CD4-positive, CD25-positive, alpha-beta regulatory T cell (primary cell): Measurements from ENCODE around the gene IFITM1. TPM values are rescaled to one million over a fixed set of nuclear protein-coding genes. Genes with fewer than 3 reads are reported as not detected.
A peak's percentile ranks its signal among the peaks of the same experiment; 100 is the strongest.

Source experiments
- ATAC-seq, 2 donors: fragments of 150-1000 bp; cut with Tn5 transposase; one replicate each; pipeline ENCODE4 v1.10.0; 2021; ENCODE audit warnings: low read depth in 2 of 2, moderate number of reproducible peaks in 2 of 2, moderate library complexity in 1 of 2
- DNase-seq, 3 donors: peaks; one replicate each; pipeline versions ENCODE4 v3.0.0 to v3.0.0-alpha.2; 2012 to 2022; ENCODE audit warnings: mixed read lengths in 1 of 3
- H3K27ac ChIP-seq: one replicate; pipeline ENCODE4 v1.7.0; 2013; ENCODE audit warnings: mild to moderate bottlenecking, low read length; ENCODE audit not compliant: insufficient read depth, poor library complexity, severe bottlenecking
- H3K27me3 ChIP-seq: one replicate; pipeline ENCODE4 v1.7.0; 2013; ENCODE audit warnings: low read length; ENCODE audit not compliant: control insufficient read depth, insufficient read depth
- H3K36me3 ChIP-seq: one replicate; pipeline ENCODE4 v1.7.0; 2013; ENCODE audit warnings: mild to moderate bottlenecking, low read length, moderate library complexity; ENCODE audit not compliant: control insufficient read depth, insufficient read depth
- H3K4me1 ChIP-seq: 2 replicates; pipeline ENCODE4 v1.7.0; 2013; ENCODE audit warnings: mild to moderate bottlenecking, low read length; ENCODE audit not compliant: insufficient read depth, control insufficient read depth, poor library complexity, severe bottlenecking
- H3K4me3 ChIP-seq: one replicate; pipeline ENCODE4 v1.7.0; 2013; ENCODE audit warnings: low read depth, mild to moderate bottlenecking, low read length, moderate library complexity
- H3K9me3 ChIP-seq, 2 experiments: 1 replicate in 1 of 2; 2 replicates in 1 of 2; pipeline ENCODE4 v1.7.0; 2013; ENCODE audit warnings: low read length in 2 of 2, mild to moderate bottlenecking in 1 of 2, moderate library complexity in 1 of 2; ENCODE audit not compliant: control insufficient read depth in 2 of 2
- H3K27ac Mint-ChIP-seq, 3 donors: one replicate each; pipeline ENCODE4 v1.8.0; 2020 to 2022; ENCODE audit warnings: mild to moderate bottlenecking in 3 of 3, mixed read lengths in 3 of 3, moderate library complexity in 2 of 3
- H3K27me3 Mint-ChIP-seq: one replicate; pipeline ENCODE4 v1.8.0; 2022; ENCODE audit warnings: mild to moderate bottlenecking, mixed read lengths
- H3K36me3 Mint-ChIP-seq: one replicate; pipeline ENCODE4 v1.8.0; 2020; ENCODE audit warnings: mixed read lengths
- H3K4me1 Mint-ChIP-seq, 4 donors: one replicate each; pipeline ENCODE4 v1.8.0; 2020 to 2022; ENCODE audit warnings: mixed read lengths in 4 of 4, mild to moderate bottlenecking in 1 of 4
- H3K4me3 Mint-ChIP-seq, 4 donors: one replicate each; pipeline ENCODE4 v1.8.0; 2020 to 2022; ENCODE audit warnings: mild to moderate bottlenecking in 4 of 4, mixed read lengths in 4 of 4, moderate library complexity in 3 of 4
- H3K9me3 Mint-ChIP-seq, 7 donors: one replicate each; pipeline ENCODE4 v1.8.0; 2020 to 2022; ENCODE audit warnings: mixed read lengths in 7 of 7, mild to moderate bottlenecking in 3 of 7, moderate library complexity in 2 of 7
- polyA plus RNA-seq, 4 donors: library from polyadenylated mRNA; unstranded; fragments of 300-500 nt; fragmentation: Illumina TruSeq; gene quantifications; one replicate each; pipeline ENCODE4 v1.2.3, GENCODE V29; 2021
- total RNA-seq: library from RNA; stranded (reverse); gene quantifications from one replicate; pipeline ENCODE4 v1.2.3, GENCODE V29; 2022

IFITM1 gene
- total and polyA plus RNA-seq, 5 donors from 2014 or later = 320 to 1,544 (median 1,395) TPM

DNA sequence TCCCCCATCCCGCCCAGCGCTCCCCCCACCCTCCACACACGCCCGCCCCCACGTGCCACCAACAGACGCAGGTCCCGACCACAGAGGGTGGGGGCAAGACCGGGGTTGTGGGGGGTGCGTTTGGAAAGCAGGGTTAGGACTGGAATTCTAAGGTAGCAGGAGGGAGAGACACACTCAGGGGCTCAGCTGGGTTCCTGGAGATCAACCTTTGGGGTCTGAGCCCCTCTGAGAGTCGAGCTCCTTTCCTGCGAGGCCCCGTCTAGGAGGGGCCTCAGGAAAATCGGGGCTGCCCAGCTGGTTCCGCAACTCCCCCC is 24.5 kb upstream of the IFITM1 start:
- no peak for ATAC-seq
- Histone ChIP-seq H3K36me3 (no peaks in the 10 kb centered on the region), H3K4me3 (no peak overlapping the region), H3K4me1 (peaks cover 23% of the 10 kb centered on the region), H3K27ac (peak overlapping the region; percentile 47), H3K9me3 (no peaks in the 10 kb centered on the region), H3K27me3 (no peaks in the 10 kb centered on the region)
- no peaks in the 10 kb centered on the region for H3K36me3 Mint-ChIP-seq
- peaks cover 0 to 36% (median 4%) of the 10 kb centered on the region in 4 donors for H3K4me1 Mint-ChIP-seq
- H3K9me3 Mint-ChIP-seq = no peaks in the 10 kb centered on the region
- no peak for DNase-seq
- no peak overlapping the region for H3K27ac Mint-ChIP-seq
- peaks cover 19% of the 10 kb centered on the region for H3K27me3 Mint-ChIP-seq
- peak overlapping the region in 3 of 4 donors; percentile 69 to 80 (median 79) for H3K4me3 Mint-ChIP-seq

DNA sequence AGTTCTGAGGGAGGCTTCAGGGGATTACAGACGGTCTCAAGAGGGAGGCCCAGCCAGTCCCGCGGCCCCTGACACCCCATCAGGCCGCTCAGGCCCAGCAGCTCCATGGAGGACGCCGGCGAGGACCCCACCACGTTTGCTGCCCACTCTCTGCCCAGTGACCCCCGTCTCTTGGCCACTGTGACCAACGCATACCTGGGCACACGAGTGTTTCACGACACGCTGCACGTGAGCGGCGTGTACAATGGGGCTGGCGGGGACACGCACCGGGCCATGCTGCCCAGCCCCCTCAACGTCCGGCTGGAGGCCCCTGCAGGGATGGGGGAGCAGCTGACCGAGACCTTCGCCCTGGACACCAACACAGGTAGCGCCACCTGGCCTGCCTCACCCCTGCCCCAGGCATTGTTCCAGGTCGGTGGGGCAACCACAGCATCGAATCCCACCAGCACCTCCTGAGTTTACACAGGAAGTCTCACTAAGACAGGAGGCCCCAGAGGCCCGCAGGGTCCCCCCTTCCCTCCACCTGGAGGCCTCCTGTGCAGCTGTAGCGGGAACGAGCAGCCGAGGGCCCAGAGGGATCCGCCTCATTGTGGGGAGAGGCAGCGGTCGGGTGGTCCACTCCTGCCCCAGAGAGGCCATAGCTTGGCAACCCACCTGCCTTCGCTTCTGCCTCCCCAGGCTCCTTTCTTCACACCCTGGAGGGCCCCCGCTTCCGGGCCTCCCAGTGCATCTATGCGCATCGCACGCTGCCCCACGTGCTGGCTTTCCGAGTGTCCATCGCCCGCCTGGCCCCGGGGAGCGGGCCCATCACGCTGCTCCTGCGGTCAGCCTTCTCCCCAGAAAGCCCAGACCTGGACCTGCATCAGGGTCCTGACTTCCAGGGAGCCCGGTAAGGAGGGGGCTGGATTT is 23.9 kb upstream of the IFITM1 start:
- DNase-seq = no peak
- H3K4me3 ChIP-seq = no peak overlapping the region
- H3K36me3 Mint-ChIP-seq = no peaks in the 10 kb centered on the region

DNA sequence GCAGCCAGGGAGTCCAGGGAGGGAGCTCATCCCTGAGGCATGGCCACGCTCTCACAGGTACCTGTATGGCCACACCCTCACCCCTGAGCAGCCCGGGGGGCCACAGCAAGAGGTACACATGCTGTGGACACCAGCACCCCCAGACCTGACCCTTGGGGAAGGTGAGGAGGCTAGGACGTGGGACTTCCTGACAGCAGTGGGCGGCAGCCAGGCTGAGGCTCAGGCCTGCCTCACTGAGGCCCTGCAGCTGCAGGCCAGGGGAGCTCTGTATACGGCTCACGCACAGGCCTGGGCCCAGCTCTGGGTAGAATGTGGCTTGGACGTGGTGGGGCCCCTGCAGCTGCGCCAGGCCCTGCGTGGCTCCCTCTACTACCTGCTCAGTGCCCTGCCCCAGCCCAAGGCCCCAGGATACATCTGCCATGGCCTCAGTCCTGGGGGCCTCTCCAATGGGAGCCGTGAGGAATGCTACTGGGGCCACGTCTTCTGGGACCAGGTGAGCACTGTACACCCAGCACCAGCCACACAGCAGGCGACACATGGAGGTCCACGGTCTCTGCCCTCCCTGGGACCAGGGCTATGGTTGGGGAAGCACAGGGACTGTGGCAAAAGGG is 23.1 kb upstream of the IFITM1 start:
- H3K4me1 ChIP-seq = peaks cover 23% of the 10 kb centered on the region
- no peaks in the 10 kb centered on the region for H3K36me3 Mint-ChIP-seq
- H3K4me1 Mint-ChIP-seq = peaks cover 0 to 31% (median 4%) of the 10 kb centered on the region in 4 donors
- no peaks in the 10 kb centered on the region for H3K36me3 ChIP-seq
- ATAC-seq = no peak
- no peak overlapping the region for H3K4me3 ChIP-seq
- DNase-seq = no peak
- H3K9me3 Mint-ChIP-seq = no peaks in the 10 kb centered on the region
- H3K27me3 ChIP-seq = no peaks in the 10 kb centered on the region
- peak overlapping the region; percentile 22 to 87 (median 74) for H3K4me3 Mint-ChIP-seq
- H3K9me3 ChIP-seq = no peaks in the 10 kb centered on the region
- peak overlapping the region in 1 of 3 donors; percentile 31 for H3K27ac Mint-ChIP-seq
- peaks cover 15% of the 10 kb centered on the region for H3K27me3 Mint-ChIP-seq
- H3K27ac ChIP-seq = no peak overlapping the region

More for the DNA sequence above, 23.9 kb upstream of the IFITM1 start:
- Histone ChIP-seq H3K4me1 (peaks cover 23% of the 10 kb centered on the region), H3K9me3 (no peaks in the 10 kb centered on the region), H3K27me3 (no peaks in the 10 kb centered on the region), H3K27ac (peak overlapping the region; percentile 47), H3K36me3 (no peaks in the 10 kb centered on the region)
- H3K9me3 Mint-ChIP-seq = no peaks in the 10 kb centered on the region
- peak overlapping the region in 2 of 3 donors; percentile 26 to 36 for H3K27ac Mint-ChIP-seq
- H3K4me3 Mint-ChIP-seq = peak overlapping the region; percentile 69 to 87 (median 80)
- ATAC-seq = no peak
- peaks cover 0 to 35% (median 4%) of the 10 kb centered on the region in 4 donors for H3K4me1 Mint-ChIP-seq
- peaks cover 19% of the 10 kb centered on the region for H3K27me3 Mint-ChIP-seq

DNA sequence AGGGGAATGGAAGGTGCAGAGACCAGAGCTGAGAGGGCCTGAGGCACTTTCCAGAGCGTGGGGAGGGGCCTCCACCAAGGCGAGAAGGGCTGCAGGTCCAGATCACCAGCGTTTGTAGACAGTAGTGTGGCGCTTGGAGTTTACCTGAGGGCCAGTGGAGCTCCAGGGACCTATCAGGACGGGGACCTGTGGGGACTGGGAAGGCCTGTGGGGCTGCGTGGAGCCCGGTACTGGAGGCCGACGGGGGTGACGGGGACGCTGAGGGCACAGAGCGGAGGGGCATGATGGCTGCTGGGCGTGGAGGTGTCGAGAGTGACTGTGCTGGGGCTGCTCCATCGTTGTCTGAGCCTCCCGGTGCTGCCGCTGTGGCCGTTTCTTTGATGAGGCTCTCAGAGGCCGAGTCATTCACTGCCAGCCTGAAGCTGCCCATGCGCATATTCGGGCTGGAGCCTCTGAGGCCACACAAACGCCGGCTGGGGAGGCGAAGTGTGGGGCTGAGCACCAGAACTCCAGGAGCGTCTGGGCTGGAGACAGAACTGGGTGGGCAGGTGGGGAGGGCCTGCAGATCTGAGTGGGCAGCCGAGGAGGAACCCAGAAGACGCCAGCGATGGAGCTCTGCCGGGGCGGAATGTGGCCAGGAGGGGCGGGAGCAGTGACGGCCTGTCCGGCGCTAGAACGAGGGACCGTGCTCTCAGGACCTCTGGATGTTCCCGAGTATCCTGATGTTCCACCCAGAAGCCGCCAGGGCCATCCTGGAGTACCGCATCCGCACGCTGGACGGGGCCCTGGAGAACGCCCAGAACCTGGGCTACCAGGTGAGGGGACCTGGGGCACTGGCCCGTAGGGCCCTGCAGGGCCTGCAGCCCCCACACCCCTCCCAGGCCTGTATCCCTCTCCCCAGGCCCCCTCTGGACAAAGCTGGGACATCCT is 22.3 kb upstream of the IFITM1 start:
- Mint-ChIP-seq H3K27me3 (peaks cover 7% of the 10 kb centered on the region), H3K4me3 (peak overlapping the region in 2 of 4 donors; percentile 60 to 66)

DNA sequence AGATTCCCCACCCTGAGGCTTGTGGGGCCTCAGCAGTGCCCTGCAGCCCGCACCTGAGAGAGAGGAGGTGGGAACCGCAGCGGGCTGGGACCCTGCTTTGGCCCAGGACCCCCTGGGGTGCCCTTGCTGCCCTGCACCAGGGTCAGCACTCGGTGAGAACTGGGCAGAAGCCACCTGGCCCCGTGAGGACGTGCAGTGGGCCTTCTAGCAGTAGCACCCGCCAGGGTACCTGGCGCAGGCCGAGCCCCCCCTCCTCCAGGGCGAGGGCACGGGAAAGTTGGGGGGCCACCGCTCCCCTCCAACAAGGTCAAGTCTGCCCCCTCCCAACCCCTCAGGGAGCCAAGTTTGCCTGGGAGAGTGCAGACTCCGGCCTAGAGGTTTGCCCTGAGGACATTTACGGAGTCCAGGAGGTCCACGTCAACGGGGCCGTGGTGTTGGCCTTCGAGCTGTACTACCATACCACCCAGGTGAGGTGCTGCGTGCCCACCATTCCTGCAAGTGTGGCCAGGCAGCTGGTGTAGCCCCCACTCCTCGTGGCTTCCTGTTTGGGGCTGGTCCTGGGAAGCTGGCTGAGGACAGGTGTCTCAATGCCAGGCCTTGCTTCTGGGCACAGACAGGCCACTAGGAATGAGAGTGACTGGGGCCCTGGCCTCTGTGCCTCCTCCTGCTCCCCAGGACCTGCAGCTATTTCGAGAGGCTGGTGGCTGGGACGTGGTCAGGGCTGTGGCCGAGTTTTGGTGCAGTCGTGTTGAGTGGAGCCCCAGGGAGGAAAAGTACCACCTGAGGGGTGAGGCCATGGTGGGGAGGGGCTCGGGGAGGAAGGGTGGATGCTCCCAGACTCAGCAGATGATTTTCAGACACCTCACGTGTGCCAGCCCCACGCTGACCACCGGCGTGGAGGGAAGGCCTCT is 21.4 kb upstream of the IFITM1 start:
- Histone ChIP-seq H3K27me3 (no peaks in the 10 kb centered on the region), H3K36me3 (no peaks in the 10 kb centered on the region), H3K4me3 (no peak overlapping the region), H3K4me1 (peaks cover 19% of the 10 kb centered on the region), H3K9me3 (no peaks in the 10 kb centered on the region), H3K27ac (no peak overlapping the region)
- H3K27me3 Mint-ChIP-seq = no peaks in the 10 kb centered on the region
- no peaks in the 10 kb centered on the region for H3K36me3 Mint-ChIP-seq
- DNase-seq = no peak
- peaks cover 0 to 23% (median 2%) of the 10 kb centered on the region in 4 donors for H3K4me1 Mint-ChIP-seq
- peak overlapping the region in 1 of 4 donors; percentile 38 for H3K4me3 Mint-ChIP-seq
- H3K9me3 Mint-ChIP-seq = no peaks in the 10 kb centered on the region
- no peak for ATAC-seq
- peak overlapping the region in 1 of 3 donors; percentile 38 for H3K27ac Mint-ChIP-seq

More for the DNA sequence above, 22.3 kb upstream of the IFITM1 start:
- Histone ChIP-seq H3K27me3 (no peaks in the 10 kb centered on the region), H3K4me1 (peaks cover 22% of the 10 kb centered on the region), H3K36me3 (no peaks in the 10 kb centered on the region), H3K27ac (no peak overlapping the region), H3K4me3 (no peak overlapping the region), H3K9me3 (no peaks in the 10 kb centered on the region)
- DNase-seq = no peak
- Mint-ChIP-seq H3K36me3 (no peaks in the 10 kb centered on the region), H3K27ac (no peak overlapping the region), H3K4me1 (peaks cover 0 to 27% (median 4%) of the 10 kb centered on the region in 4 donors), H3K9me3 (no peaks in the 10 kb centered on the region)
- no peak for ATAC-seq

DNA sequence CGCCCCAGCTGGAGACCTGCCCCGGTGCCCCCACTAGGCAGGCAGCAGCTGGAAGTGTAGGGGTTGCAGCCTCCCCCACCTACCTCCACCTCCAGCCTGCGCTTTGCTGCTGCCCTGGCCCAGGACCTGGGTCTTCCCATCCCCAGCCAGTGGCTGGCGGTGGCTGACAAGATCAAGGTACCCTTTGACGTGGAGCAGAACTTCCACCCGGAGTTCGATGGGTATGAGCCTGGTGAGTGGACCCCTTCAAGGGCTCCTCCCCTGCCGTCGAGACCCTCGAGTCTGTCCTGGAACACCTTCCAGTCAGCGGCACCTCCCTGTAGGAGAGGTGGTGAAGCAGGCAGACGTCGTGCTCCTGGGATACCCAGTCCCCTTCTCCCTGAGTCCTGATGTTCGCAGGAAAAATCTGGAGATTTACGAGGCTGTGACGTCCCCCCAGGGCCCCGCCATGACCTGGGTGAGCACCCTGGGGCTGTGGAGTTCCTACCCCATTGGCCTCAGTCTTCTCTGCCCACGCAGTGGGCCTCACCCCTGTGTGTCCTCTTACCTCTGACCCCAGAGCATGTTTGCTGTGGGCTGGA is 20.5 kb upstream of the IFITM1 start:
- Mint-ChIP-seq H3K27me3 (no peaks in the 10 kb centered on the region), H3K9me3 (no peaks in the 10 kb centered on the region), H3K36me3 (no peaks in the 10 kb centered on the region), H3K4me3 (no peak overlapping the region), H3K4me1 (peaks cover 0 to 26% (median 5%) of the 10 kb centered on the region in 4 donors), H3K27ac (no peak overlapping the region)
- no peak overlapping the region for H3K4me3 ChIP-seq
- no peaks in the 10 kb centered on the region for H3K27me3 ChIP-seq
- no peaks in the 10 kb centered on the region for H3K9me3 ChIP-seq
- H3K27ac ChIP-seq = no peak overlapping the region
- H3K4me1 ChIP-seq = peaks cover 21% of the 10 kb centered on the region
- no peak for ATAC-seq
- no peaks in the 10 kb centered on the region for H3K36me3 ChIP-seq
- DNase-seq = no peak
